VCaP (cell line): ENCODE measurements around the gene ALAD.

Experiments used
- H3K27ac ChIP-seq: fragments of 450-650 bp; 2 replicates; pipeline ENCODE4 v1.5.1; 2017
- CTCF ChIP-seq: fragments of 450-650 bp; conservative IDR thresholded peaks from 2 replicates; pipeline ENCODE4 v1.5.1; 2017; ENCODE audit warnings: mild to moderate bottlenecking, moderate library complexity

ALAD gene

GRCh38 chr9:113410207-113410864, 9.3 kb upstream of the ALAD start, which contains the start of the genes C9orf43 and POLE3:
Gene C9orf43 (plus strand): TSS chr9:113410747. CDS start chr9:113413494, 2,747 bp downstream.
Gene POLE3 (minus strand): TSS chr9:113410675. CDS start chr9:113410293, 382 bp downstream.
- TF ChIP-seq CTCF, result no peak
- peak within 1 kb of the TSS; percentile 98 for H3K27ac ChIP-seq

DNA sequence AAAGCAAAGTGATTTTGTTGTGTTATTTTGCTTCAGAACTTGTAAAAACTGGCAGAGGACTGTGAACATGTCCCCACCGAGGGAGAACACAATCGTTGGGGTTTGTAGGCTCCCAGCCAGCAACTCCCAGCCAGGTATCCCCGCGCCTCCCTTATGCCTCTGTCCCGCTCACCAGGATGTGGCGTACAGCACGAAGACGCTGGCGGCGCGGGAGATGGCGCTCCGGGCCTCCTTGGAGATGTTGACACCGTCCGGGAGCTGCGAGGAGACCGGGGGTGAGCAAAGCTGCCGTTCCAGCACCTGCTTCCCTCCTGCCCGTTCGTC, 8.8 kb upstream of the ALAD start:
- H3K27ac ChIP-seq, result peak overlapping the region; percentile 98
- no peak for TF ChIP-seq CTCF

DNA sequence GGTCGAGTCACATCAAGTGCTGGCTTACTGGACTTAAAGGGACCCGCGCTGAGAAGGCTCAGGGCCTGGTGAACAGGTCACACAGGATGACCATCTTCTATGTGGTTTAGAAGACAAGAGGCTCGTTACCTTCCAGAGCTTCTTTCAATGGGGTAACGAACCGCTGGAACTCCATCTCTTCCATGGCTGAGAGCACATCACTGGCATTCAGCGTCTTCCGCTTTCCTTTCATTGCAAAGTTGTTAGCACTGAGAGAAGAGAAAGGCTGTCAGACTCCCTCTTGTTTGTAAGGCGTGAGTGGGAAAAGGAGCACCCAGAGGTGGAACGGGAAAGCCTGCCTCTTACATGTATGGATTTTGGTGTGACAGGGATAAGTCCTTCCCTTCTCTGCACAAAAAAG, 8.4 kb upstream of the ALAD start:
- H3K27ac ChIP-seq, result peak overlapping the region; percentile 98
- TF ChIP-seq CTCF, result no peak

GRCh38 chr9:113406873-113407511, 5.9 kb upstream of the ALAD start:
- H3K27ac ChIP-seq, result peak overlapping the region; percentile 51
- peak; percentile 98 for TF ChIP-seq CTCF

DNA sequence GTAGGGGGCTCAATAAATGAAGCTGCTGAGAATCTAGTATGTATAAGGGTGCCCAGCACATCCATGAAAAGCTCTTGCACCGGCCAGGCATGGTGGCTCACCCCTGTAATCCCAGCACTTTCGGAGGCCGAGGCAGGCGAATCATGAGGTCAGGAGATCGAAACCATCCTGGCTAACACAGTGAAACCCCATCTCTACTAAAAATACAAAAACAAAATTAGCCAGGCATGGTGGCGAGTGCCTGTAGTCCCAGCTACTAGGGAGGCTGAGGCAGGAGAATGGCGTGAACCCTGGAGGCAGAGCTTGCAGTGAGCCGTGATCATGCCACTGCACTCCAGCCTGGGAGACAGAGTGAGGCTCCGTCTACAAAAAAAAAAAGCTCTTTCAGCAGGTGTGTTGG, 5.3 kb upstream of the ALAD start:
- H3K27ac ChIP-seq, result peak overlapping the region; percentile 51

GRCh38 chr9:113403646-113404045, 2.6 kb upstream of the ALAD start:
- no peak overlapping the region for H3K27ac ChIP-seq
- no peak for TF ChIP-seq CTCF

GRCh38 chr9:113399646-113400200, 1.4 kb downstream of the ALAD start:
- no peak for TF ChIP-seq CTCF
- H3K27ac ChIP-seq, result peak overlapping the region; percentile 67

- no peak for TF ChIP-seq CTCF
- H3K27ac ChIP-seq, result no peak overlapping the region
These were observed 2.3 kb downstream of the ALAD start for GRCh38 chr9:113398796-113399195.
